ENCODE data around the gene TEAD4.

GRCh38 chr12:2982361-2982760 is 23.2 kb downstream of the TEAD4 start:
- TF ChIP-seq CTCF (IDR thresholded peaks at IDR 0.05 in 8 of 11, conservative IDR thresholded peaks at IDR 0.05 in 3 of 11) (no peak), POLR2A (IDR thresholded peaks at IDR 0.05) (no peak), POLR2AphosphoS5 (IDR thresholded peaks at IDR 0.05) (no peak)

Measured in spleen (tissue), 7 donors.